ENCODE results near the gene CDC37L1.
"Not testable (repeated sequence)": the region's sequence is repeated elsewhere in the genome, so short reads cannot be mapped to it uniquely, and the experiment has no call there.

The CDC37L1 gene

GRCh38 chr9:4654084-4654483 is 25.3 kb upstream of the CDC37L1 start:
- DNase-seq (ENCODE audit: low read depth): no peak
- TF ChIP-seq, protein P1, sequence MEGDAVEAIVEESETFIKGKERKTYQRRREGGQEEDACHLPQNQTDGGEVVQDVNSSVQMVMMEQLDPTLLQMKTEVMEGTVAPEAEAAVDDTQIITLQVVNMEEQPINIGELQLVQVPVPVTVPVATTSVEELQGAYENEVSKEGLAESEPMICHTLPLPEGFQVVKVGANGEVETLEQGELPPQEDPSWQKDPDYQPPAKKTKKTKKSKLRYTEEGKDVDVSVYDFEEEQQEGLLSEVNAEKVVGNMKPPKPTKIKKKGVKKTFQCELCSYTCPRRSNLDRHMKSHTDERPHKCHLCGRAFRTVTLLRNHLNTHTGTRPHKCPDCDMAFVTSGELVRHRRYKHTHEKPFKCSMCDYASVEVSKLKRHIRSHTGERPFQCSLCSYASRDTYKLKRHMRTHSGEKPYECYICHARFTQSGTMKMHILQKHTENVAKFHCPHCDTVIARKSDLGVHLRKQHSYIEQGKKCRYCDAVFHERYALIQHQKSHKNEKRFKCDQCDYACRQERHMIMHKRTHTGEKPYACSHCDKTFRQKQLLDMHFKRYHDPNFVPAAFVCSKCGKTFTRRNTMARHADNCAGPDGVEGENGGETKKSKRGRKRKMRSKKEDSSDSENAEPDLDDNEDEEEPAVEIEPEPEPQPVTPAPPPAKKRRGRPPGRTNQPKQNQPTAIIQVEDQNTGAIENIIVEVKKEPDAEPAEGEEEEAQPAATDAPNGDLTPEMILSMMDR (IDR thresholded peaks at IDR 0.05; ENCODE audit: insufficient read depth, low read depth, low read length, missing control alignments): no peak
- H3K4me3 ChIP-seq (ENCODE audit: low read depth, low read length): no peak overlapping the region

- TF ChIP-seq, protein P1 (IDR thresholded peaks at IDR 0.05; ENCODE audit: insufficient read depth, low read depth, low read length, missing control alignments): no peak
- no peak for DNase-seq (ENCODE audit: low read depth)
- H3K4me3 ChIP-seq (ENCODE audit: low read depth, low read length): no peak overlapping the region
Measured at GRCh38 chr9:4654538-4654937, 24.8 kb upstream of the CDC37L1 start.

- not testable (repeated sequence) for H3K4me3 ChIP-seq (ENCODE audit: low read depth, low read length); DNase-seq (ENCODE audit: low read depth)
Measured at GRCh38 chr9:4656196-4656595, 23.2 kb upstream of the CDC37L1 start.

DNA sequence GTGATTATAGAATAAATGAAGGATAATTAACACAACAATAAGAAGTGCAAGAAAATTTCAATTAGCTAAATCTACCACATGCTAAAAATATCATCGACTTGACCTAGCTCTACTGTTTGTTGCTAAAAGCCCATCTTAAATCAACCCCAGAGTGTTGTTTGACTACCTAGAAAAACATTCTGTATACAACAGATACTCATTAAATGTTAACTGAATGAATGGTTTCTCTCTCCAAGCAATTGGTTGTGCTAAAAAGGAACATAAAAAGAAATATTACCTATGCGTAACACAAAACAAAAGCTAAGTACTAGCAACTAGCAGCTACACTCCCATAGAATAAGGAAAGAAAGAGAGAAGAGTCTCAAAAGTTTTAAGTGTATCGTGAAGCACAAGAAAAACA is 22.7 kb upstream of the CDC37L1 start:
- DNase-seq (ENCODE audit: low read depth): no peak
- TF ChIP-seq, protein P1 (IDR thresholded peaks at IDR 0.05; ENCODE audit: insufficient read depth, low read depth, low read length, missing control alignments): no peak
- no peak overlapping the region for H3K4me3 ChIP-seq (ENCODE audit: low read depth, low read length)

GRCh38 chr9:4657426-4658159 is 21.8 kb upstream of the CDC37L1 start:
- no peak for DNase-seq (ENCODE audit: low read depth)
- no peak overlapping the region for H3K4me3 ChIP-seq (ENCODE audit: low read depth, low read length)
- TF ChIP-seq, protein P1 (IDR thresholded peaks at IDR 0.05; ENCODE audit: insufficient read depth, low read depth, low read length, missing control alignments): no peak

DNA sequence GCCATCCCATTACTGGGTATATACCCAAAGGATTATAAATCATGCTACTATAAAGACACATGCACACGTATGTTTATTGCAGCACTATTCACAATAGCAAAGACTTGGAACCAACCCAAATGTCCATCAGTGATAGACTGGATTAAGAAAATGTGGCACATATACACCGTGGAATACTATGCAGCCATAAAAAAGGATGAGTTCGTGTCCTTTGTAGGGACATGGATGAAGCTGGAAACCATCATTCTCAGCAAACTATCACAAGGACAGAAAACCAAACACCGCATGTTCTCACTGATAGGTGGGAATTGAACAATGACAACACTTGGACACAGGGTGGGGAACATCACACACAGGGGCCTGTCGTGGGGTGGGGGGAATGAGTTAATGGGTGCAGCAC is 18.7 kb upstream of the CDC37L1 start:
- not testable (repeated sequence) for DNase-seq (ENCODE audit: low read depth); H3K4me3 ChIP-seq (ENCODE audit: low read depth, low read length)

- TF ChIP-seq, protein P1 (IDR thresholded peaks at IDR 0.05; ENCODE audit: insufficient read depth, low read depth, low read length, missing control alignments): no peak
- no peak overlapping the region for H3K4me3 ChIP-seq (ENCODE audit: low read depth, low read length)
- DNase-seq (ENCODE audit: low read depth): no peak
Measured at GRCh38 chr9:4661165-4661564, 18.2 kb upstream of the CDC37L1 start.

GRCh38 chr9:4661611-4662010 is 17.8 kb upstream of the CDC37L1 start:
- H3K4me3 ChIP-seq (ENCODE audit: low read depth, low read length): peak overlapping the region; percentile 91
- TF ChIP-seq, protein P1 (IDR thresholded peaks at IDR 0.05; ENCODE audit: insufficient read depth, low read depth, low read length, missing control alignments): no peak
- no peak for DNase-seq (ENCODE audit: low read depth)
